ENCODE data around the gene ZNF503.
A peak's percentile ranks its signal among the peaks of the same experiment; 100 is the strongest.

ZNF503 gene, protein sequence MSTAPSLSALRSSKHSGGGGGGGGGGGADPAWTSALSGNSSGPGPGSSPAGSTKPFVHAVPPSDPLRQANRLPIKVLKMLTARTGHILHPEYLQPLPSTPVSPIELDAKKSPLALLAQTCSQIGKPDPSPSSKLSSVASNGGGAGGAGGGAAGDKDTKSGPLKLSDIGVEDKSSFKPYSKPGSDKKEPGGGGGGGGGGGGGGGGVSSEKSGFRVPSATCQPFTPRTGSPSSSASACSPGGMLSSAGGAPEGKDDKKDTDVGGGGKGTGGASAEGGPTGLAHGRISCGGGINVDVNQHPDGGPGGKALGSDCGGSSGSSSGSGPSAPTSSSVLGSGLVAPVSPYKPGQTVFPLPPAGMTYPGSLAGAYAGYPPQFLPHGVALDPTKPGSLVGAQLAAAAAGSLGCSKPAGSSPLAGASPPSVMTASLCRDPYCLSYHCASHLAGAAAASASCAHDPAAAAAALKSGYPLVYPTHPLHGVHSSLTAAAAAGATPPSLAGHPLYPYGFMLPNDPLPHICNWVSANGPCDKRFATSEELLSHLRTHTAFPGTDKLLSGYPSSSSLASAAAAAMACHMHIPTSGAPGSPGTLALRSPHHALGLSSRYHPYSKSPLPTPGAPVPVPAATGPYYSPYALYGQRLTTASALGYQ

DNA sequence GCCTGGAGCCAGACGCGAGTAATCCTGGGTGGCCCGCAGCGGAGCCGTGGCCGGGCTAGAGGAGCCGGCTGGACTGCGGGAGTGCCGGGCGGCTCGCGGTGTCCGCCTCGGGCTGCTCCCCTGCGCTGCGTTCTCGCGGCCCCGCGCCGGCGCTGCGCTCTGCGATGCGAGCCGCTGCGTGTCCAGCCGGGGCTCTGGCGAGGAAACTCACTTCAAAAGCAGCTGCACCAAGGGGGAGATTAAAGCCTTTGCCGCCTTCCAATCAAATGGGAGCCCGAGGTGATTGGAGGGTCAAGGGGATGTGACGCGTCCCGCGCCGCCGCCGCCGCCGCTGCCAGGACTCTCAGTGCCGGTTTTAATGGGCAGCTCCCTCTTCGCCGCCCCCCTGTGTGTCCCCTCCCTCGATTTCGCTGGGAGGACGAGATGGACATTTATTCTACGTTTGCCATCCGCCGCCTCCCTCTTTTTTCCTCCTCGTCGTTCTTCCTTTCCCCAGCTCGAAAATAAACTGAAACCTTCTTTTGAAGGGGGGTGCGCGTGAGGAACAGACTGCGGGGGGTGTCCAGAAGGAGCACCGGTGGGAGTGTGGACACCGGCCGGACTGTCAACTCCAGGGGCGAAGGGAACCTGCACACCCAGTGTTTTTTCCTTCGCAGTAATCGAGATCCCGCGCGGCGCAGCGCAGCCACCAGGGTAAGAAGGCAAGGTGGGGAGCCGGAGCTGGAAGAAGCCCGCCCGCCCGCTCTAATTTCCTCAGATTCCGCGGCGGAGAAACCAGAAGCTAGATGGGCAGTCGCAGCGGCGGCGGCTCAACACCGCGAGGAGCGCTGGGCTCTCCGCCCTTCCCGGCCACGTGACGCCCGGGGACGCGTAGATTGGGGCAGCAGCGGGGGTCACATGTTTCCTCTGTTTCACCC, at the start of gene ZNF503:
Gene ZNF503, minus strand, starts transcription at position 196 of the 917 bp plus-strand sequence. CDS start 345 bp downstream, outside the sequence.
- DNase-seq, result peak; percentile 88

DNA sequence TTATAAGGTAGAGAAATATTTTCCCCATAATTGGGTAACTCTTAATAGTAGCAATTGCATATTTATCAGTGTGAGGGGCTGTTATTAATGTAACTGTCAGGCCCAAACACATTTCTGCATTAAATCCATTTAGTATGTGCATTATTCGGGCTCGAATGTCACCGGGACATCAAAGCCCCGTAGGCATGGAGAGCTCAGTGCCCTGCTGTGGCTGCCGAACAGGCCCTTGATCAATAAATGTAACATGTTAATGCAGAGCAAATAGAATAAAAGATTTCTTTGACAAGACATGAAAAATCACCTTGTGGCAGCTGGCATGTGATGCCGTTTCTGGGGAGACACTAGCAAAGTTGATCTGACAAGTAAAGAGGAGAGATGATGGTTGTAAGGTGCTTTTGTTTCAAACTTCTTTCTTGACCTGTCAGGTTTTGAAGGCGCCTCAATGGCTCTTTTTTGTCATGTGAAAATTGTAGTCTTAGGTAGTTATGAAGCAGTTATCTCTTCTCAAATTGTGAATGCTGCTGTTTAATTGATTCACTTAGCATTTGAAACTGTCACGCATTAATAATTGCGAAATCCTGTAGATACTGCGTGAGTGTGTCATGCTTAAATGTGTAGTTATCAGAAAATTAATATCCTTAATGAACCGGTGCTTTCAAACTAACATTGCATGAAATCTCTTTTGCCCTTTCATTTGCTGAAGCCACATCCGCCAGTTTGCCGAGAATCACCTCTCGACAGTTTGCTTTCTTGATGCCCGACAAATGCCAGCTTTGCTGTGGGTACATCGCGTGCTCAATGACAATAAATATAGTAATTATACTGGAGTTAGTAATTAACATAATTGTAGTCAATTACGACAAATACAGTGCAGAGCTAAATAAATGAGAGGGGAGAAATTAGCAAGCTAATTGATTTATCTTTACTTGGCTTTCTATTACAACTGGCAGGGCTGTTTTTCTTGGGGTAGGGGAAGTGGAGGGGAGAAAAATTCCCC, 49.4 kb upstream of the ZNF503 start:
- no peak for DNase-seq

DNA sequence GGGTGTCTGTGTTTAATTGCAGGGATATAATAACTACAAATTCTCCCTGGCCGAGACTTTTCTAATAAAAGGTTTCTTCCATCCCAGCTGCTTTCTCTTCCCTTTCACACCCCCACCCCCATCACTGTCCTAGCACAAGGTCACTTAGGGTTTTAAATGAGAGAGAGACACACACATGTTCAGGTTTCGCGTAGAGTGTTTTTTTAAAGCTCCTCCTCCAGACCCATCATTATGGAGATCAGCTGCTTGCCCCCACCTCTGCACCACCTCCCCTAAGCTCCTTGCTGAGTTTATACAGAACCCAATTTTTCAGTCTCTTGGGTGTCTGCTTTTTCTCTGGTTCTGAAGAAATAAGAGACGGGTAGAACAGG, 48.5 kb upstream of the ZNF503 start:
- no peak for DNase-seq

DNA sequence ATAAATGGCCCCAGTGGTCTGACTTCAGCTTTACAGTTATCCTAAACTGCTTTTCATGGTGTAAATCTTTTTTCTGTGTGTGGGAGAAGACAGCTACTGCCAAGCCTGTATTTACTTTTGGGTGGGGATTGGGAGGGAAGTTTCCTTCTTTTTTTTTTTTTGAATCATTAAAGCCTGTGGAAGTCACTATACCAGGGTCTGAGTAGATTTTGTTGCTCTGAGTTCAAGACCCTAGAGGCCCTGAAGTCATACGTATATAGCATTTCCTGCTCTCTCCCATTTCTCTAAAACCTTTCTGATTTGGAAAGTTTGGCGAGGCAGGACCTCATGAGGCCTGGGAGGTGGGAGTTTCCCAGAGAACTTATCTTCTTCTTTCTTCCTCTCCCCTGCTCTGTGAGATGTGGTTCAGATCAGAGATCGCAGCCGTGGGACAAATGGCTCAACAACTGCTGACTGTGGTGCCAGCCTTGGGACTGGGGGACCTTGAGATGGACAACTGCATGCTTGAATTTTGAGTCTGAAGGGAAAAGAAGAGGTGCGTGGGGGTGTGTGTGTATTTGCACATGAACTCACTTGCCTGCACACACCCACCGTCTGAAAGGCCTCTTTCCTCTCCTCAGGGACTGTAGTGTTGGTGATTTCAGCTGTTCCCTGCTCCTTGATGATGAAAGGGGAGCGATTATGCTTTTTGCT, 48.0 kb upstream of the ZNF503 start:
- DNase-seq, result no peak

DNA sequence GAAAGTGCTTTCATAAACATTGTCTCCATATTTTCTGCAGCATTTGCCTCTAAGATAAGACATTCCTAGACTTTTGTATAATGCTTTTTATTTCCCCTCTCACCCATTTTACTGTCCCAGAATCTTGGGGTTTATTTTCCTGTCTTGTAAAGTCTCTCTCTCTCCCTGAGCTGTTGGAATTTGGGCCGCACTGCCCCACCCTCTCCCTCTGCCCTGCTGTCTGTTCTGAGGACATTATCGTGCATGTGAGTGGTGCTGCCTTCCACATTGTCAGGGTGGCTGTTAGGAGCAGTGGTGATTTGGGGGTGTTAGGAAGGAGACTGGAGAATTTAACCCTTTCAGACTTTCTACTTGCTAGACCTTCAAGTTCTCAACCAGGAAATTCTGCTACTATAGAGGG, 46.6 kb upstream of the ZNF503 start:
- DNase-seq, result no peak

DNA sequence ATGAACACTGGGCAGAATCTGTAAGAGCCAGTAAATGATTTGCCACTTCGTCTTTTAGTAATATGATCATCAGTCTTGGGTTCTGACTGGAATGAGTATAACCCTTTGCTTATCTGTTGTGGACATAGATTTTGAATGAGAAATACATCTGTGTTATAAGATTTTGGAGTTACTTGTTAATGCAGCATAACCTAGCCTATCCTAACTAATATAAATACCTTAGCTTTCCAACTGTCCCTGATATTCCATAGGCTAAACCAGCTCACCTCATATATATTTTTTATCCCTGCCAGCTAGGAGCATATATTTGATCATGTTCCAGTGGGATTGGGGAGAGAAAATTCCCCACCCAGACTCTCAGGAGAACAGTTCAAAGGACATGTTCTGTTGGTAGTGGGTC, 44.9 kb upstream of the ZNF503 start:
- DNase-seq, result no peak

DNA sequence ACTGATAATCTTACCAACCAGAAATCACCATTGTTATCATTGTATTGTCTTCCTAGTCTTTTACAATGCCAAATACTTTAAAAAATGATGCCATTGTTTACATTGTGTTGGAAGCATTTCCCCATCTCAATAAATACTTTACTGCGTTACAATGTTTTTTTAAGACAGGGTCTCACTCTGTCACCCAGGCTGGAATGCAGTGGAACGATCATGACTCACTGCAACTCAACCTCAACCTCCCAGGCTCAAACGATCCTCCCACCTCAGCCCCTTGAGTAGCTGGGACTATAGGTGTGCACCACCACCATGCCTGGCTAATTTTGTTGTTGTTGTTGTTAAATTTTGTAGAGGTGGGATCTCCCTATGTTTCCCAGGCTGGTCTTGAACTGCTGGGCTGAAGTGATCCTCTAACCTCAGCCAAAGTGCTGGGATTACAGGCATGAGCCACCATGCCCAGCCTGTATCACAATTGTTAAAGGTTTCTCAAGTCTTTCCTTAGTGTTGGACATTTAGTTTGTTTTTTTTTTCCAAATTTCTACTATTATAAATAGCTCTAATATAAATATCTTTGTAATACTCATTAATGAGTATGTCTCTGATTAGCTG, 43.3 kb upstream of the ZNF503 start:
- no peak for DNase-seq

DNA sequence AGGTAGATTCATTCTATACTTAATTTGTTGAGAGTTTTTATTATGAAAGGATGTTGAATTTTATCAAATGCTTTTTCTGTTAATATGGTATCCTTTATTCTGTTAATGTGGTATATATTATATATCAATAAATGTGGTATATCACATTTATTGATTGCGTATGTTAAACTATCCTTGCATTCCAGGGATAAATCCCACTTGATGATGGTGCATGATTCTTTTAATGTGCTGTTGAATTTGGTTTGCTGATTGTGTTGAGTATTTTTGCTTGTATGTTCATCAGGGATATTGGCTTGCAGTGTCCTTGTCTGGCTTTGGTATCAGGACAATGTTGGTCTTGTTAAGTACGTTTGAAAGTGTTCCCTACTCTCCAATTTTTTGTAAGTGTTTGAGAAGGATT, 41.8 kb upstream of the ZNF503 start:
- DNase-seq, result no peak

DNA sequence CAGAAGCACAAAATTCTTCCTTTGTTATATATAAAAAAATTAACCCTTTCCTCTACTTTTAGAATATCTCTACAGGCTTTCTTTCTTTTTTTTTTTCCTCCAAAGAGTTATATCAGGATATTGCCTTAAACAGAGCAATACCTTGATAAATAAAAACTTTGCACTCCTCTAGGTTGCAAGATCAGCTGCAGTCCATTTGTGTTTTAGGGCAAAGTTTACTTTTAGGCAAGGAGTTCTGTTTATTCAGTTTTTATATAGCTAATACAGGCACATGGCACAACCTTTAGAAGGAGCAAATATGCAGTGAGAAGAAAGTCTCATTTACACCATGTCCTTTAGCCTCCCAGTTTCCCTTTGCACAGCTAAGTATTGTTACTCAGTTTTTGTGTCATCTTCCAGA, 40.1 kb upstream of the ZNF503 start:
- DNase-seq, result no peak

DNA sequence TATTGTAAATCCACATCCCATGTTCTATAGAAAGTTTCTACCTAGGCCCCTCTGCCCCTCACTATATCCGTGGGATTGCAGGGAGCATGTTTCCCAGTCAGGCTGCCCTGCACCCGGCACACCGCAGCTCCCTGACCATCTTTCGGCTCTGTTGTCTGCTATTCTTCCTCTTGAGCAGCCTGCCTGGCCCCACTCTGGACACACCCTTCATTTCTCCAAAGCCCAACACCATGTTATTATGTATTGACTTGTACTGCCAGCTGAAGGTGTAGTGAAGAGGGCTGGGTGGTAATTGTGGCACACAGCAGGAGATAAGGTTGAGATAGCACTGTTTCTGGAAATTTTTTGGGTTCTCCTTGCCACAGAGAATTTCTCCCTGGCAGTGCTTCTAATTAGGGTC, 39.6 kb upstream of the ZNF503 start:
- DNase-seq, result no peak

DNA sequence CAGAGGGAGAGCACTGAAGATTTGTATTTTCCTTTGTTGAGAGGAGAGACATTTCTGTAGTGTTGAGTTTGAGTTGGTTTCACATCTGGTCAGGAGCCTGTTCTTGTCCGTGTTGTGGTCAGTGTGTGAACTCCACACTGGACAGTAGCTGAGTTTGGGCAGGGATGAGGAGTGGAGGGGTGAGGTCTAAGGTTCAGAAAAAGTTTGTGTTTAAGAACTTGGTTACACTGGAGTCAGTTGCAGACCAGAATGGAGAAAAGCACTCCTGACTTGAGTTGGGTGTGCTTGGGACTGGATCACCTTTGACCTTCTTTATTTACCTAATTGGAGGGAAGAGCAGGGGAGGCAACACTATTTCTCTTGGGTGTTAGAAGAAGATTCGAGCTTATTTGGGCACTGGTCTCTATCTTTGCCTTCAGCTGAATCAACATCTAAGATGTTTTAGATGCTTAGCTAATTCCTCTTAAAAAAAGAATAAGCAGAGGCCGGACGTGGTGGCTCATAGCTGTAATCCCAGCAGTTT, 38.8 kb upstream of the ZNF503 start:
- DNase-seq, result peak; percentile 8

DNA sequence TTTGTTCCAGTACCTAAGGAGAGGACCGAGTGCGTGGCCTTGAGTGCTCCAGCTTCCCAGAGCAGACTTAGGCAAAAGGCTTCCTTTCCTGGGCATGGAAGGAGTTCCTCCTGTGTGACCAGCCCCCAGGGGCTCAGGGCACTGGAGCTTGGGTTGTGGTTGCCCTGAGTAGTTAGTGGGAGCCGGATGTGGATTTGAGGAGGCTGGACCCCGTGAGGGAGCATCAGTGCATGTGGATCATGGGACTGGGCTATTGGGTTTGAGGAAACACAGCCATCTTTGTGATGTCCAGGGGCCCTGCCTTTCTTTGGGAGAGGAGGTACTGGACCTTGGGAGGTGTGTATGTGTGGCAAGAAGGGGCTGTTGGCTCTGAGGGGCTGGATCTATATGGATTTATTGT, 38.2 kb upstream of the ZNF503 start:
- DNase-seq, result no peak

DNA sequence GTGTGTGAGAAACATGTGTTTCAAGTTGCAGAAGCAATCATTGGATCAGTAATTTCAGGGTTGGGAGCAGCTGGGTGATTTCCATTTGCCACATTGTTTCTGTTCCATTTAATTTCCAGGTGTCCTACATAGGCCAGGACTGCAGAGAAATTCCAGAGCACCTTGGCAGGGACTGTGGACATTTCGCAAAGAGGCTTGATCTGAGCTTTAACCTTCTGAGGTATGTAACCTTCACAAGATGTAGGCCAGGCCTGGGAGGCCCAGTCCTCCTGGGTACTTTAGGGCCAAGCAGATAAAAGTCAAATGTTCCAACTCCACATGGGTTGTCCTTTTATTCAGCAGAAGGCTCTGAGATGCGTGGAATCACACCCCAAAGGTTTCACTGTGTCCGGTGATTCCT, 36.7 kb upstream of the ZNF503 start:
- no peak for DNase-seq

DNA sequence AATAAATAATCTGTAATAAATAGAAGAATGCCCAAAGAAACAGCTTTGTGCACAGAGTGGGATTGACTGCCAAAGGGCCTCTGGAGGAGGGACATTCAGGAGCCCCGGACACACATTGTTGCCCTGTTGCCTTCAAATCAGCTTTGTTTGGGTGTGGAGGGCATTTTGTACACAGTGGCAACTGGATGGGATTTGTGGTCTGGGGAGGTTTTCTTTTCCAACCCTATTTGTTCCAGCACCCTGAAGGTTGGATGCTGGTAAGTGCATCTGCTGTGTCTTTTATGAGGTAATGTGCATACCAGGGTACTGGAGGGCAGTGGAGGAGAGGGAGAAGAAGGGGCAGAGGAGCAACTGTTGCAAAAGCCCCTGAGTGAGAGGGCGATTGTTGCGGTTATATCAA, 36.1 kb upstream of the ZNF503 start:
- DNase-seq, result no peak

DNA sequence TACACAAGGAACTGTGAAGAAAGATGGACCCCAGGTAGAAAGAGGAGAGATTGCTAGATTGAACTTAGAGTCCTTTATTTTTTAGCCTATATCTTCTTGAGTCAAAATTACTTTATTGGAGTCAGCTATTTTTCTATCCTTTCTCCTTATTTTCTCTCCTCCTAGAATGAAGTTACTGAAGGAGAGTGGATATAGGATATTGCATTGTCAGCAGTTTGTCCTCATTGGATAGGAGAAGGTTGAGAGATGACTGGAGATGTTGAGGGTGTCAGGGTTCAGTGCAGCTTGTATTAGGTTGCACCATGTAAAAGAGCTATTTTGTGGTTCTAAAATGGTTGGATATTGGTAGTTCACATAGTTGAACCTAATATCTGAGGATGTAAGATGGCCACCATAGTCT, 35.3 kb upstream of the ZNF503 start:
- DNase-seq, result no peak

DNA sequence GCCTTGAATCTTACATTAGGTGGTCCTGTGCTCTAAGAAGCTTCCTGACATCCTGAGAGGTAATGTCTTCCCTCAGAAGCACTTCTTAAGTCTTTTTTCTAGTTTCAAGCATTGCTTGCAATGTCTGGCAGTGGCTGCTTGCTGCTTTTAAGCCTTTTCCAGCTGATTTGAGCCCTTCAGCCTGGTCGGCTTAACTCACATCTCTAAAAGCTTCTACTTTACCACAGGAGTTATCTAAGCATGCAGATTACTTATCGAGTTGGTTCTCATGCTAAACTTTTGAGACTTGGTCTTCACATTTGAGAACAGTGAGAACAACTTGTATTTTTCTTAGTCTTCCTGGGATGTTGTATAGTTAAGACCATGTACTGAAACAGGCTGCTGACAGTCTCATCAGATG, 33.7 kb upstream of the ZNF503 start:
- no peak for DNase-seq

DNA sequence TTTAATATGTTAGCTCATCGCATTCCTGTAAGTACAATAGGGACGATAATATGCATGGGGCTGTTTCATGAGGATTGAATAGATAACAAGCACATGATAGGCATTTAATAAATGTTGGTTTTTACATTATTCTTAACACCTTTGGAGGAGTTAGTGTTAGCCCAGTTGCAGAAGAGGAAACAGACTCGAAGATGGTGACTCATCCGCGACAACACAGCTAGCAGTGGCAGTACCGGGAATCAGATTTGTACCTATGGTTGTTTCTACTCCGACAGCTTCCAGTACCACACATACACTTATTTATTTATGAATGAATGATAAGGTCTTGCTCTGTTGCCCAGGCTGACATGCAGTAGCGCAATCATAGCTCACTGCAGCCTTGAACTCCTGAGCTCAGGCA, 32.7 kb upstream of the ZNF503 start:
- DNase-seq, result peak; percentile 20

DNA sequence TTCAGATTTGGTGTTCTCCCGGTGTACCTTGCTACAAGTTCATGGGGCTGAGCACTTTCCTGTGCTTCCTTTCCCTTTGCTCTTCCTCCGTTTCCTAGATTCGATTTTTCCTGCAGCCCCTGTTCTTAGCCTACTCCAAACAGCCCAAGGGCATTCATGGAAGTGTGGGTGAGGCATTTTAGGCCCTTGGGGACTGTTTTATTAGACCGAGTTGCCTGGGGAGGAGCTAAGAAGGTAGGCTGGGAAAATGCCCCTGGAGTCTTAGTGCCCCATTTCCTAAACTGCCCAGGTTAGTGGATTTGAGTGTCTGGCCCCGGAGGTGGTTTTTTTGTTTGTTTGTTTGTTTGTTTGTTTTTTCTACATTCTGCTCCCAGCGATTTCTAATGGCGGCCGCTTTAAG, 31.7 kb upstream of the ZNF503 start:
- no peak for DNase-seq

DNA sequence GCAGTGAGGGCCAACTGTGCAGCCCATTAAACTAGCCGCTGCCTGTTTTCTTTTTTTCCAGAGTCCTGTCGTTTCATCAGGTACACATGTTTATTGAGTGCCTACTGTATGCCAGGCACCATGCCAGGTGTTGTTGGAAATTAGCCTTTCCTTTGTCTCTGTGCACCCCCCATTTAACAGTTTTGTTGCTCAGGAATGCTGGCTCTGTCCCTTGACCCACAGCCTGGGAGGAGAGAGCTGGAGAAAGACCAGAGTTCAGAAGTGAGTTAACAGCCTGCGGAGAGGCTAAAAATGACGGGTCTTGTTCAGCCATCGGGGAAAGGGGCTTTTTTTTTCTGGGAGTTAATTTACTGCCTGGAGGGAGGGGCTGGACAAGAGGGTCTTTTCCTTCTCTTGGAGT, 31.2 kb upstream of the ZNF503 start:
- no peak for DNase-seq

DNA sequence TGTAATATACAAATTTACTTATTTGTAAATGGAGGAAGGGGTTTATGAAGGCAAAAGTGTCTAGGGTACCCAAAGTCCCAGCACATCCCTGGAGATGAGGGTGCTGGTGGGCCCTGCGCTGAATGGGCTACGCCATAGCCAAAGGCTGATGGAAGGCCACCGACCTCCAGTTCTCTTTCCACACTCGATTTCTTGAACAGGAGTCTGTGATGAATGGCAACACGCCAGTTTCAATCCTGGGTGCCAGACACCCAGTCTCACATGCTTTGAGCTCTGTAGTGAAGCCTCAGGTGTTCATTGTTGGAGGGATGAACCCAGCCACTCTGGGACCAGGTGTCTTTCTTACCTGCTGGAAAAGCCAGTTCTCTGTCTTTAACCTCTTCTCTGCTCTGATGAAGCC, 30.6 kb upstream of the ZNF503 start:
- no peak for DNase-seq
